ENCODE results near the gene OSBP2. TPM values are rescaled to one million over a fixed set of nuclear protein-coding genes. Genes with fewer than 3 reads are reported as not detected.
A peak's percentile ranks its signal among the peaks of the same experiment; 100 is the strongest.

OSBP2 gene
- total RNA-seq, 2 experiments from 2014 or later, result 0.58 to 0.72 TPM

DNA sequence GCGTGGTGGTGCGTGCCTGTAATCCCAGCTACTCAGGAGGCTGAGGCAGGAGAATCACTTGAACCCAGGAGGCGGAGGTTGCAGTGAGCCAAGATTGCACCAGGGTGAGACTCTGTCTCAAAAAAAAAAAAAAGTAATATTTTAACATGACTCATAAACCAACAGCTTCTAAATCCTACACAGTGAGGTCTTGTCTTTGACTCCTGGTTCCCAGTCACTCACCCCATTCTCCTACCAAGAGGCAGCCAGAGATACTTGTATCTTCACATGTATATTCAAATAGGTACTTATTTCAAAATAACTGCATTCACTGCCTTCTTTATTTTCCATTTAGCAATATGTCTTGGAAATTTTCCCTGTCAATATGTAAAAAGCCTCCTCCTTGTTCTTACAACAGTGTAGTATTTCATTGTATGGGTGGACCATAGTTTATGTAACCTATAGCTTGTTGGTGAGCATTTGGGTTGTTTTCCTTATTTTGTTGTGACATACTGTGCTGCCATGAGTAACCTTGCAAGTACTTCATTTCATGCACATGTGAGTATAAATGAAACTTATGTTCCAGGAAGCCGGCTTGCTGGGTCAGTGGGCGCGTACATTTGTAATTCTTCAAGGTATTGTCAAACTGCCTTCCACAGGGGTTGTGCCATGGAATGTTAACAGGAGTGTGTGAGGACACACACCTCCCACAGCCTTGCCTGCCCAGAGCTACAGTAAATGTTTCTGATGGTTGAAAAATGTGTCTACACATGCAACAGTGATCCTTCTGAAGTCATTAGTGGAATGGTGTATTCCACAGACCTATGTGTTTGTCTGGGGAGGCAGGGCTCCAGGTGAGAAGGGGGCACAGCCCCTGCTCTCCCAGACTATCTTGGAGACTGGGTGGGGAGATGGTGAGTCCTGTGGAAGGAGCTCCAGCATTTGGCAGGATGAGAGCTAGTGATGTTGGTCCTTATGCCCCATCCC is 47.9 kb downstream of the OSBP2 start:
- peaks cover 43% of the 10 kb centered on the region for H3K4me1 Mint-ChIP-seq (ENCODE audit: low read depth)
- intact Hi-C loops (cut with micrococcal nuclease), result no loop called here
- no peak overlapping the region for H3K4me3 Mint-ChIP-seq
- ChIA-PET CTCF (interaction anchor here (1.5 to 3.2 kb wide), 3 partner anchors 12 to 114 kb away, joined by 3 to 19 read pairs (median 13); no protein-coding TSS in a partner anchor), POLR2A (interaction anchor here (0.6 to 1.6 kb wide), 4 partner anchors 92 to 156 kb away, joined by 3 to 6 read pairs (median 4); partner anchors contain the start of gene SLC35E4)
- no peaks in the 10 kb centered on the region for H3K36me3 Mint-ChIP-seq (ENCODE audit: low read depth)
- DNase-seq, result peak; percentile 47
- H3K27ac Mint-ChIP-seq, result peak overlapping the region; percentile 86
- ATAC-seq, result peak; percentile 43
- H3K27me3 Mint-ChIP-seq, result peaks cover 4% of the 10 kb centered on the region
- TF ChIP-seq, protein P1, sequence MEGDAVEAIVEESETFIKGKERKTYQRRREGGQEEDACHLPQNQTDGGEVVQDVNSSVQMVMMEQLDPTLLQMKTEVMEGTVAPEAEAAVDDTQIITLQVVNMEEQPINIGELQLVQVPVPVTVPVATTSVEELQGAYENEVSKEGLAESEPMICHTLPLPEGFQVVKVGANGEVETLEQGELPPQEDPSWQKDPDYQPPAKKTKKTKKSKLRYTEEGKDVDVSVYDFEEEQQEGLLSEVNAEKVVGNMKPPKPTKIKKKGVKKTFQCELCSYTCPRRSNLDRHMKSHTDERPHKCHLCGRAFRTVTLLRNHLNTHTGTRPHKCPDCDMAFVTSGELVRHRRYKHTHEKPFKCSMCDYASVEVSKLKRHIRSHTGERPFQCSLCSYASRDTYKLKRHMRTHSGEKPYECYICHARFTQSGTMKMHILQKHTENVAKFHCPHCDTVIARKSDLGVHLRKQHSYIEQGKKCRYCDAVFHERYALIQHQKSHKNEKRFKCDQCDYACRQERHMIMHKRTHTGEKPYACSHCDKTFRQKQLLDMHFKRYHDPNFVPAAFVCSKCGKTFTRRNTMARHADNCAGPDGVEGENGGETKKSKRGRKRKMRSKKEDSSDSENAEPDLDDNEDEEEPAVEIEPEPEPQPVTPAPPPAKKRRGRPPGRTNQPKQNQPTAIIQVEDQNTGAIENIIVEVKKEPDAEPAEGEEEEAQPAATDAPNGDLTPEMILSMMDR (IDR thresholded peaks at IDR 0.05), result no peak
- no peaks in the 10 kb centered on the region for H3K9me3 Mint-ChIP-seq

DNA sequence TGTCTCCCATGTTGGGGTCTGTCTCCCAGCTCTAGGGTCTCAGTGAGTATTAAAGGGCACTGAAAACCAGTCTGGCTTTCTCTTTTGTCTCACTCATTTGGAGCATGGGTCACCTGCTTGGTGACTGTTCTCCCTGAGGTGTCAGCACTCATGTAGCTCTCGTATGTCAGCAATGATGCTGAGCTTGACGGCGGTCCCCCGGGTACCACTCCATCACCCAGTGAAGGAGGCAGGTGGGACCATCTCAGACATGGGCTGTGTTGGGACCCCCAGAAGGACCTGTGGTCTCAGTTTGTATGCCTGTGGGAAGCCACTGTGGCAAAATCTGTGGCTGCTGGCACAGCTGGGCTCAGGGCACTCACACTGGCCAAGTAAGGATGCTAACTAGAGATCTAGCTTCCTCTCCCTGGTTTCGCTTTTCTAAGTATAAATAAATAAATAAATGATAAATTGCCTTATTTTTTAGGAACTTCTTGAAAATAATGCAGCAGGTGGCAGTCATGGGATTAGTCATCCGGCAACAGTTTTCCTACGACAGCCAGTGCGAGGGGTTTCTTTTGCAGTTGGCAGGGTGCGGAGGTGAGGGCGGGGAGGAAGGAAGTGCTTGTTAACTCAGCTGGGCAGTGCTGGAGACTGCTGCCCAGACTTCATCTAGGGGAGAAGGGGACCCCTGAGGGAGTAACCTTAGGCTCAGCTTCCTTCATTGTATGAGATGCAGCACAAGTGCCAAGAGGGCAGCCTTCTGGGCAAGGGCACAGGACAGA is 48.8 kb downstream of the OSBP2 start:
- DNase-seq (peak; percentile 37), ATAC-seq (peak; percentile 25)
- CTCF ChIA-PET, result interaction anchor here (1.5 to 3.2 kb wide), 3 partner anchors 12 to 115 kb away, joined by 3 to 19 read pairs (median 13); no protein-coding TSS in a partner anchor
- Mint-ChIP-seq H3K27me3 (peaks cover 4% of the 10 kb centered on the region), H3K36me3 (ENCODE audit: low read depth) (no peaks in the 10 kb centered on the region), H3K4me1 (ENCODE audit: low read depth) (peaks cover 43% of the 10 kb centered on the region), H3K4me3 (no peak overlapping the region), H3K9me3 (no peaks in the 10 kb centered on the region), H3K27ac (peak overlapping the region; percentile 52)
- TF ChIP-seq, protein P1 (IDR thresholded peaks at IDR 0.05), result no peak
- POLR2A ChIA-PET, result interaction anchor here (1.3 to 1.6 kb wide), 3 partner anchors 93 to 108 kb away, joined by 4 to 6 read pairs (median 5); partner anchors contain the start of gene SLC35E4
- intact Hi-C loops (cut with micrococcal nuclease), result no loop called here

DNA sequence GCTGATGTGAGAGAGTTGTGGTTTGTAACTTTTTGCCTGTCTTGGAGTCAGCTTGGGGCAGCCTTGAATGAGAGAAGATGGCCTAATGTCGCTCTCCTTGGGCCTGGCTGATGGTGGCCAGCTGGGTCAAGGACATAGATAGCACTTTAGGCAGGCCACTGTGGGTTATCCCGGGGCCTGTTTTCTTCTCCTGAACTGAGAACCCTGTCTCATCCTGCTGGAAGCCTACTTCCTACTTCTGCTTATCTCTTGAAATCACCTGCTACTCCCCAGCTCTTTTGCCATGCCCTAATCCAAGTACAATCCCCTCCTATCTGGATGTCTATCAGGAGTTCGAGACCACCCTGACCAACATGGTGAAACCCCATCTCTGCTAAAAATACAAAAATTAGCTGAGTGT is 49.5 kb downstream of the OSBP2 start:
- POLR2A ChIA-PET, result interaction anchor here (1.6 kb wide), 1 partner anchor 109 kb away, joined by 6 read pairs; the partner anchor contains the start of gene SLC35E4
- DNase-seq (no peak), ATAC-seq (no peak)
- TF ChIP-seq, protein P1 (IDR thresholded peaks at IDR 0.05), result no peak
- Mint-ChIP-seq H3K27ac (peak overlapping the region; percentile 52), H3K4me1 (ENCODE audit: low read depth) (peaks cover 43% of the 10 kb centered on the region), H3K9me3 (no peaks in the 10 kb centered on the region), H3K36me3 (ENCODE audit: low read depth) (no peaks in the 10 kb centered on the region), H3K4me3 (no peak overlapping the region), H3K27me3 (peaks cover 4% of the 10 kb centered on the region)
- intact Hi-C loops (cut with micrococcal nuclease), result no loop called here
- CTCF ChIA-PET, result interaction anchor here (3.1 to 3.2 kb wide), 2 partner anchors 11 to 109 kb away, joined by 13 to 19 read pairs; no protein-coding TSS in a partner anchor

DNA sequence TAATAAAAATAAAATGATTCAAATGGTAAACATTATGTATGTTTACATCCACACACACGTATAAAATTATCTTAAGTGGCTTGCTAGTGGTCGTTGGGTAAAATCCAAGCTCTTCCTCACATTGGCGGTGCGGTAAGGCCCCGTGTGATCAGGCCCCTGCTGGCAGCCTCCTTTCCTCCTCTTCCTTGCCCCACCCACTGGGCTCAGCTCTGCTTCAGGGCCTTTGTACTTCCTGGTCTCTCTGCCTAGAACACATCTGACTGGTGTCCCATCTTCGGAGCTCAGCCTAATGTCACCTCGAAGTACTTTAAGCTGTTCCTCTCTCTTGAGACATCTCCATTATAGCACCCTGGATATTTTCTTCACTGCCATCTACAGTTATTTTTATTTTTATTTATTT is 52.8 kb downstream of the OSBP2 start:
- TF ChIP-seq, protein P1 (IDR thresholded peaks at IDR 0.05), result no peak
- peaks cover 25% of the 10 kb centered on the region for H3K4me1 Mint-ChIP-seq (ENCODE audit: low read depth)
- H3K4me3 Mint-ChIP-seq, result no peak overlapping the region
- no peaks in the 10 kb centered on the region for H3K9me3 Mint-ChIP-seq
- ChIA-PET CTCF (interaction anchor here (3.3 kb wide), 1 partner anchor 113 kb away, joined by 11 read pairs; no protein-coding TSS in a partner anchor), POLR2A (no interaction called here)
- intact Hi-C loops (cut with micrococcal nuclease), result no loop called here
- H3K27me3 Mint-ChIP-seq, result no peaks in the 10 kb centered on the region
- ATAC-seq (no peak), DNase-seq (no peak)
- no peaks in the 10 kb centered on the region for H3K36me3 Mint-ChIP-seq (ENCODE audit: low read depth)
- H3K27ac Mint-ChIP-seq, result no peak overlapping the region

Data from activated CD8-positive, alpha-beta T cell treated with anti-CD3 and anti-CD28 coated beads for 36 hours (primary cell).